HG02763 (cell line): ENCODE results near the gene KLHL9.

Source experiments
- ATAC-seq: cut with Tn5 transposase; IDR thresholded peaks from one replicate; pipeline ENCODE4 v1.9.1; 2021; ENCODE audit warnings: mild to moderate bottlenecking, moderate library complexity; ENCODE audit not compliant: unreplicated experiment

KLHL9 gene

DNA sequence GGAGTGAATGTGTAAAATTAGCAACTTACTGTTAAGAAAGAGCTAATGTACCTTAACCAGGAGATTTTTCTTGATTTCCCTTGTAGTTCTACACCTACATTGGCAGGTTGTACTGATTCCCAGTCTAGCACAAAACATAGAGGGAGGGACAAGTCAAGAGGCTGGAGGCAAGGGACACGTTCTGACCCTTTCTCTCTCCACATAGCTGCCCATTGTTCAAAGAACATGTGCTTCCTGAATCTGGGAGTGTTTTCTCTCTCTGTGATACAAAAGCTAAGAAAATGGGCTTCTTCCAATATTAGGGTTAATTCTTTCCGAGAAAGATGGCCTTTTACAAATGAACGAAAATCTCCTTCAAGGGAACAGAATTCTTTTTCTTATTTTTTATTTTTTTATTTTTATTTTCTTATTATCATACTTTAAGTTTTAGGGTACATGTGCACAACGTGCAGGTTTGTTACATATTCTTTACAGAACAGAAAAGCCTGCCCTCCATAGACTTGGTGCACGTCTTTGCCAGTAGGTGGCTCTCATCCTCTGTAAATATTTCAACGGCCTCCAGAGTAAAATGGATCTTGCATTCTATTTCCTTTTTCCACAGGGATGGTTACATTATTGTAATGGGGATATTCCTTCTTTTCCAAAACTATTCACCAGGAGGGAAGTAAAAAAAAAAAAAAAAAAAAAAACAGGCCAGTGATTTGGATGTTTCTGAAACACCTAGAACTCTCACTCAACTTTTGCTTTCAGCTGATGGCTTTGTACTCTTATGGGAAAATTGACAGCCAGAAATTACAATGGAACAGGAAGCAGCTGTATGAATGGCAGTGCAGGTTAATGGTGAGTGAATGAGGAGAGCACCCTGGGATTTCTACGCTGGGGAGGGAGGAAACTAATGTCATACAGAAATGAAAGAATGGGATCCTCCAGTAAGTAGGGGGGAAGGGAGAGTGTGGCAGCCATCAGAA lies 17.0 kb downstream of the KLHL9 start:
- peak; percentile 74 for ATAC-seq

DNA sequence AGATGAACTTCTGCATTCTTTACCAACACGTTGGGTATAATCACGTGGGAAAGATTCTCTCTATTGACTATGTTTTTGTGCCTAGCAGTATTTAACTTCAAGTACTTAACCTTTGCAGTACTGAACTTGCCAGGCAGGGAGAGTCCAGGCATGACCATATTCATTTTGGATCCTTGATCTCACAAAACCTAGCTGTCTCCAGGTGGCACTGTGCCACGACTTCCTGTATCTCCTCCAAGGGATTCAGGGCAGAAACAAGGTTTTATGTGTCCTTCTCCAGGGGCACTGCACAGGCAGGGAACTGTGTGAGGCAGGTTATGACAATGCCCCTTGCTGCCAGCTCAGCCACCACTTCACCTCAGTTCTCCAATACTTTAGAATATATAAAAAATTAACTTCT lies 18.3 kb downstream of the KLHL9 start:
- ATAC-seq, result no peak

DNA sequence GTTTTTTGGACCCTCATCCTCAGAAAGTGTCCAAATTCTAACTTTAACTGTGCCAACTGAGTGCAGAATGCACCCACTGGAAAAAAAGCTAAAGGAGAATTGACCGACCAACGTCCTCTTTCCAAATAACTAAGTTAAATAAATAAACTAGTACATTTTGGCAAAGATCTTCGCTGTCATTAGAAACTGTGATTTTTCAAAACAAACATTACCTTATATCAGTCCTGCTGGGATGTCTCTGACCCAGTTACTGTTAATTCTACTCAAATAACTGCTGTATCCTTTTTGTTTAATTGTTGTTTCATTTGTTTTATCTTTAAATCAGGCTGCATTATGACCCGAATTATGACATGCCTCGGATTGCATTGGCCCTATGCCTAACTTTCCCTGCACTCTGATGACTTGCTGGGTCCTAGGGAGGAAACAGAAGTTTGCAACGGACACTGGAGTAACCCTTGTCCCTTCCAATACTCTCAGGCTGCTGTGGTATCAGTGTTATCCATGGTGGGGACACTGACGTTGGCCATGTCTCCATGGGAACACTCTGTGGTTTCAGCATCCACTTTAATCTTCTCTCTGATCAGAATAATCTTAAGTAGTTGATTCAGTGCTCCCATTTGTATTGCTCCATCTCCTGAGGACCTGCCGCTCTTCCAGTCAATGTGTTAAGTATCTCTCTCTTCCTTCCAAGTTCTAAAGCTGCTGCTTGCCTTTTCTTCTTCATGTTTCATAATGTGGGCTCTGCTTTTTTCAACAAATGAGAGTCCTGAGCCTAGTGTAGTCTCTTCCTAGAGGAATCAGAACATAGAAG lies 19.0 kb downstream of the KLHL9 start:
- no peak for ATAC-seq

DNA sequence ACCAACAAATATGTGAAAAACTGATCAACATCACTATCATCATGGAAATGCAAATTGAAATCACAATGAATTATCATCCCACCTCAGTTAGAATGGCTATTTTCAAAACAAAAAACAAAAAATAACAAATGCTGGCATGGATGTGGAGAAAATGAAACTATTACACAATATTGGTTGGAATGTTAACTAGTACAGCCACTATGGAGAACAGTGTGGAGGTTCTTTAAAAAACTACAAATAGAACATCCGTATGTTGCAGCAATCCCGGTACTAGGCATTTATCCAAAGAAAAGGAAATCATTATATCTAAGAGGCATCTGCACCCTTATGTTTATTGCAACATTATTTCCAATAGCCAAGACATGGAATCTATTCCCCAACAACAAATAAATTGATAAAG lies 21.1 kb downstream of the KLHL9 start:
- no peak for ATAC-seq

DNA sequence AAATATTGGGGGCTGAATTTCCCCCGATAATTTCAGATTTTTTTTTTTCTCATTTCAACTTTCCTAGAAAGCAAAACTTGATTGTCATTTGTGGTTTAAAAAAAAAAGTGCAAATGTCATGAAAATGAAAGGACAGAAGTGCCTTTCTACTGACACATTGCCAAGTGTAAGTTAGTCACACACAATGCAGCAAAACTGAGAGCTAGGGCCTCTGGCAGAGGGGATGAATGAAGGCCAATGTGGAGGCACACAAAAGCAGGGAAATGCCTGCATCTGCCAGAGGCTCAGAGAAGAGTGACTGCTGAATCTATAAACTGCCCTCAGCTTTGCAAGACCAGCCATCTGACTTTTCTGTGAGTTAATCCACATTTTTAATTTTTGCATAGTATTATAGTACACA lies 23.3 kb downstream of the KLHL9 start:
- no peak for ATAC-seq

DNA sequence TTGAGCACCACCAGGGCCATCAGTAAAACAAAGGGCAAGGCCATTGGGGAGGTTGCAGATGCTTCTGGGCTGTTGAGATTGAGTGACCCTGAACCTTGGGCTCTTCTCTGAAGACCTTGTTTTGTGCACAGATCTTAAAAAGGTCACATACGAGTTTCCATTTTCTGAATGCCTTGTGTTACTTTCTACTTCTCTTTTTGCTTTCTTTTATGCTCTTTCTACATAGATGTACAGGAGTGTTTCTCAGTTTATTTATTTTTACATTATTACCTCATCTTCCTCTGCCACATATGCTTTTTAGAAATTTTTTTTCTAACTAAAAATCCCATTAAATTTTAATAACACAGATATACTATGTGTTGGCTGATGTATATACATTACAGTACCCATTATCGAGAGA lies 30.0 kb downstream of the KLHL9 start, which contains the start of gene IFNA5:
Gene IFNA5, minus strand, starts transcription at position 101 of the 400 bp plus-strand sequence. Its CDS starts 57 bp downstream, at position 44.
- no peak for ATAC-seq

DNA sequence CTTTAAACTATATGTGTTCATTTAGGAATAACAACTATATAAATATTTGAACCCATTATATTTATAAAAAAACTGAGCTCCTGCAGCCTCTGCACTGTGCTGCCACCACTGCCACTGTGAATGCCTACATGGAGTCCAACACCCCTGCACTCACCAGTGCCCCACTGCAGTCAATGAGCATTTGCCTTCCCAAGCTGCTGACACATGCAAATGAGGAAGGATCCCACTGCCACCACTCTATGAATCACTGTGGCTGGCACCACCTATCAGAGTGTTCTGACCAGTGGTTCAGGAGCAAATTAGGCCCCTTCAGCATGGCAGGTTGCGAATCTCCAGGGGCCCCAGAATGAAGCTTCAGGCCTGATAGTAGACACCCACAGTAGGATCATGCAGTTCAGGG lies 39.2 kb downstream of the KLHL9 start:
- ATAC-seq, result no peak

DNA sequence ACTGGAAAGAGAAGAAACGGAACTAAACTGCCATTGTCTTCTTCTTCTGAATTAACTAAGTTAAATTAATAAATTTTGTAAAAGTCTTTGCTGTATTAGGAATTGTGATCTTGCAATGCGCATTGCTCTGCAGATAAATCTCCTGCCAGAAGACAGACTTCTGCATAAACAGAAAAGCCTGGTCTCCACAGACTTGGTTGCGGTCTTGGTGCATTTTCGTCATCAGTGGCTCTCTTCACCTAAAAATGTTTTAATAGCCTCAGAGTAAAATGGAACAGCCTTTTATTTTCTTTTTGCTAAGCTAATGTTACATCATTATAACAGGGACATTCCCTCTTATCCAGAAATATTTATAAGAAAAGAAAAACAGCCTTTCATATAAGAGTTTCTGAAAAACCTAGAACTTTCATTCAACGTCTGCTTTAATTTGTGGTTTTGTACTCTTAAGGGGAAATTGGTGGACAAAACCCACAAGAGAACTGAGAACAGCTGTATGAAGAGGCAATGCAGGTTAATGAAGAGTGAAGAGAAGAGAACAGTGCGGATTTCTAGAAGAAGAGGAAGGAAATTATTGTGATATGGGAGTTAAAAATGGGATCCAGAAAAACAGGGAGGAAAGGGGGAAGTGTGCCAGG lies 40.2 kb downstream of the KLHL9 start:
- ATAC-seq, result peak; percentile 68

DNA sequence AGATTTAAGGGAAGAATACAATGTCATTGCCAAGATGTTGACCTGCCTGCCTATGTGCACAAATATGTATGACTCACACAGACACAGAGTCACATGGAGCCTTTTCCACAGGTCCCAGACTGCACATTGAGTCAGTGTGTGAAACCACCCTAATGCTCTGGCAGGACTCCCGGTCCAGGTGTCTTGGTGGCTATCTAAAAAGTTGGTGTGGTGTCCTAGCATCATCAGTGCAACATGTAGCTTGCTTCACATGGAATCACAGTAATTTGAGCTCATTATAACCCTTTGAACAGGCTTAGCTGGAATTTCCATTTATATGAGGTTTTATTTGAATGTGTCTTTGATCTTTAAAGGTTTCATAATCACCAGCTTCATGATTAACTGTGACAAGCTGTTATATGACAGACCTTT lies 40.8 kb downstream of the KLHL9 start:
- no peak for ATAC-seq

DNA sequence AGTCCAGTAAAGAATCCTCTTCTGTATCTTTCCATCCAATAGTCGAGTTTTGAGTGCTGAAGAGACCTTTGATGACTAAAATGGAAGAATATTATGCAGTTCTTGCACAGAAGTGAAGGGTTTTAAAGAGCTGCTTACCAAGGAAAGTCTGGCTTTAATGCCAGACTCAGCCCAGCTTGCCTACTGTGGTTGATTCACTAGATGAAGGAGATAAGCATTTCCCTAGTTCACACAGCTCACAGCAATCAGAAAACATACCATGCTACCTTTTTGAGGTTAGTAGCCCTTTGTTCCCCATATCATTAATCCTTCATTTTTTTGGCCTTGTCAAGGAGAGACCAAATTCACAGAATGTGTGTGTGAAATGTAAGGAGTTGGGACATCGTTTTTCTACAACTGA lies 45.4 kb downstream of the KLHL9 start:
- no peak for ATAC-seq

DNA sequence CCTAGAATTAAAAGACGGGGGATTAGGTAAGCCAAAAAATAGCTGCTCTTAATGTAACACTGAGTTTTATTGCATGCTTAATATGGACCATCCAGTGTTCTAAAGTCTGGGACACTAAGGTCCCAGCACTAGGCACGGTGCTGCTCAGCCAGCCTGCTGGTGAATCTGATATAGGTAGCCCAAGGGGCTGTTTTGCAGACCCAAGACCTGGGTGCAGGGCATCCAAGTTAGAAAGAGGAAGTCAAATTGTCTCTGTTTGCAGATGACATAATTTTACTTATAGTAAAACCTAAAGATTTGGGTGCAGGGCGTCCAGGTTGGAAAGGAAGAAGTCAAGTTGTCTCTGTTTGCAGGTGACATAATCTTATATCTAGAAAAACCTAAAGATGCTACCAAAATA lies 47.9 kb downstream of the KLHL9 start:
- no peak for ATAC-seq

DNA sequence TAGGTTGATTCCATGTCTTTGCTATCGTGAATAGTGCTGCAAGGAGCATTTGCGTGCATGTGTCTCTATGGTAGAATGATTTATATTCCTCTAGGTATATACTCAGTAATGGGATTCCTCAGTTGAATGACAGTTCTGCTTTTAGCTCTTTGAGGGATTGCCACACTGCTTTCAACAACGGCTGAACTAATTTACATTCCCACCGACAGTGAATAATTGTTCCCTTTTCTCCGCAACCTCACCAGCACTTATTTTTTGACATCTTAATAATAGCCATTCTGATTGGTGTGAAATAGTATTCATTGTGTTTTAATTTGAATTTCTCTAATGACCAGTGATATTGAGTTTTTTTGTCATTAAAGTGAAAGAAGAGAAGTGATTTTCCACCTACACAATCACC lies 48.5 kb downstream of the KLHL9 start:
- ATAC-seq, result no peak

DNA sequence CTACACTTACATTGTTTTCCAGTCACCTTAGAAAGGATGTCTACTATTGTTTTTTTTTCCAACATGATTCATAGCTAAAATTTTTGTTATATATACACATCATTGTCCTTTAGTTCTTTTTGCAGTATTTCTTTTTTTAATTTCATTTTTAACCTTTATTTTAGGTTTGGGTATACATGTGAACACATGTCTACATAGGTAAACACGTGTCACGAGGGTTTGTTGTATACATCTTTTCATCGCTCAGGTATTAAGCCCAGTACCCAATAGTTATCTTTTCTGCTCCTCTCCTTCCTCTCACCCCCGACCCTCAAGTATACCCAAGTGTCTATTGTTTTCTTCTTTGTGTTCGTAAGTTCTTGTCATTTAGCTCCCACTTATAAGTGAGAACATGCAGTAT lies 49.1 kb downstream of the KLHL9 start:
- no peak for ATAC-seq

DNA sequence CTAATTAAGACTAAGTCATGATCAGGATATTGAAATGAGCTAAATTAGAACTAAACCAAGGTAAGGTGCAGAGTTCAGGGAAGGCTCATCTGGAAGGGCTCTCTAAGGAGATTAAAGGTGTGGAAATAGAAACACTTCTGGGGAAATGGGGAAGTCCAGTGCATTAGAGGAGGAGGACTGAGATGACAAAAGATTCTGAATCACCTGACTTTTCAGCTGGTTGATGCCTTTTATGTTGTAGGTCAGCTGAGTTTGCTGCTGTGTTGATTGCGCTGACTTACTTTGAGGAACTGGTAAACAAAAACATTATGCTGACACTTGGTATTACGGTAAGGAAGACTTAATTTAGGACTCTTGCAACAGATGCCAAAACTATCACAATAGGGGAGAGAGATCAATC lies 53.9 kb downstream of the KLHL9 start:
- ATAC-seq, result no peak
